ENCODE data around the gene THRB.

DNA sequence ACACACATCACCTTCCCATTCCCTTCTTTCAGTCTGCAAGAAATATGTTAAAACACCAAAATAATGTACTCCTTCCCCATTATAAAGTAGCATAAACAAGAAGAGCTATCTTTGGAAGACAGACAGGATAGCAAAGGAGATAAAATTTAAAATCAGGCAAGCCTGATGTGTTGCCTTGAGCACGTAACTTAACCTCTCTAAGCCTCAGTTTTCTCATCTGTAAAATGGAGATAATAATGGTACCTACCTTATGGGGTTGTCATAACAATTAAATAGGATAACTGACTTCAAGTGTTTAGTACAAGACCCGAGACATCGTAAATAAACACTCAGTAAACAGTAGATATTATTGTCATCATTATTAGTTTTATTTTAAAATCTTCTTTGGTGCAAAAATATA lies 407.2 kb downstream of the THRB start:
- TF ChIP-seq, protein P1, sequence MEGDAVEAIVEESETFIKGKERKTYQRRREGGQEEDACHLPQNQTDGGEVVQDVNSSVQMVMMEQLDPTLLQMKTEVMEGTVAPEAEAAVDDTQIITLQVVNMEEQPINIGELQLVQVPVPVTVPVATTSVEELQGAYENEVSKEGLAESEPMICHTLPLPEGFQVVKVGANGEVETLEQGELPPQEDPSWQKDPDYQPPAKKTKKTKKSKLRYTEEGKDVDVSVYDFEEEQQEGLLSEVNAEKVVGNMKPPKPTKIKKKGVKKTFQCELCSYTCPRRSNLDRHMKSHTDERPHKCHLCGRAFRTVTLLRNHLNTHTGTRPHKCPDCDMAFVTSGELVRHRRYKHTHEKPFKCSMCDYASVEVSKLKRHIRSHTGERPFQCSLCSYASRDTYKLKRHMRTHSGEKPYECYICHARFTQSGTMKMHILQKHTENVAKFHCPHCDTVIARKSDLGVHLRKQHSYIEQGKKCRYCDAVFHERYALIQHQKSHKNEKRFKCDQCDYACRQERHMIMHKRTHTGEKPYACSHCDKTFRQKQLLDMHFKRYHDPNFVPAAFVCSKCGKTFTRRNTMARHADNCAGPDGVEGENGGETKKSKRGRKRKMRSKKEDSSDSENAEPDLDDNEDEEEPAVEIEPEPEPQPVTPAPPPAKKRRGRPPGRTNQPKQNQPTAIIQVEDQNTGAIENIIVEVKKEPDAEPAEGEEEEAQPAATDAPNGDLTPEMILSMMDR (IDR thresholded peaks at IDR 0.05; ENCODE audit: low read depth, low read length), result no peak
- TF ChIP-seq POLR2A (IDR thresholded peaks at IDR 0.05; ENCODE audit: extremely low read depth, insufficient read length), result no peak
